ENCODE data around the gene OR10G7. TPM values are rescaled to one million over a fixed set of nuclear protein-coding genes. Genes with fewer than 3 reads are reported as not detected.

The OR10G7 gene
- polyA plus RNA-seq, 6 donors from 2014 or later = not detected

GRCh38 chr11:123995119-123995518 lies 46.0 kb downstream of the OR10G7 start, which contains the start of gene OR10G6:
Gene OR10G6, minus strand, starts transcription at chr11:123995161. Its CDS starts 0 bp downstream, at chr11:123995161.
- H3K9me3 Mint-ChIP-seq = peaks cover 0 to 4% (median 0%) of the 10 kb centered on the region in 7 donors
- no peak within 1 kb of the TSS for H3K4me3 Mint-ChIP-seq
- DNase-seq = no peak
- no peaks in the 10 kb centered on the region for H3K4me1 Mint-ChIP-seq
- H3K27me3 Mint-ChIP-seq = no peaks in the 10 kb centered on the region
- H3K36me3 Mint-ChIP-seq = no peaks in the 10 kb centered on the region
- peak within 1 kb of the TSS in 3 of 6 donors; percentile 4 to 27 (median 18) for H3K27ac Mint-ChIP-seq
- no peak for ATAC-seq (ENCODE audit: low read depth in 2 of 2)

Other genes with a start within 250 kb of the OR10G7 start
- not detected for gene OR6M1, start 235.0 kb downstream of the OR10G7 start, polyA plus RNA-seq (ENCODE audit: low read depth in 6 of 6)
- gene TMEM225, start 155.7 kb downstream of the OR10G7 start, polyA plus RNA-seq (ENCODE audit: low read depth in 6 of 6) = not detected
- gene OR8D4, start 139.2 kb downstream of the OR10G7 start, polyA plus RNA-seq (ENCODE audit: low read depth in 6 of 6) = not detected
- not detected for gene OR4D5, start 101.7 kb downstream of the OR10G7 start, polyA plus RNA-seq (ENCODE audit: low read depth in 6 of 6)
- gene OR6T1, start 97.5 kb downstream of the OR10G7 start, polyA plus RNA-seq (ENCODE audit: low read depth in 6 of 6) = not detected
- gene OR10S1, start 63.5 kb downstream of the OR10G7 start, polyA plus RNA-seq (ENCODE audit: low read depth in 6 of 6) = not detected
- gene OR10G6, start 46.2 kb downstream of the OR10G7 start, polyA plus RNA-seq (ENCODE audit: low read depth in 6 of 6) = not detected
- not detected for gene OR10G4, start 28.3 kb downstream of the OR10G7 start, polyA plus RNA-seq (ENCODE audit: low read depth in 6 of 6)
- not detected for gene OR10G9, start 18.3 kb downstream of the OR10G7 start, polyA plus RNA-seq (ENCODE audit: low read depth in 6 of 6)
- not detected for gene OR10G8, start 14.5 kb downstream of the OR10G7 start, polyA plus RNA-seq (ENCODE audit: low read depth in 6 of 6)
- 10 to 100 TPM in 4 of 6 donors, 1 to 10 TPM in 1, not detected in 1; 4.5 to 15.8 (median 11.6) TPM for gene VWA5A, start 74.1 kb upstream of the OR10G7 start, polyA plus RNA-seq (ENCODE audit: low read depth in 6 of 6)
- not detected for gene OR10D3, start 142.0 kb upstream of the OR10G7 start, polyA plus RNA-seq (ENCODE audit: low read depth in 6 of 6)
- not detected for gene OR8G1, start 199.8 kb upstream of the OR10G7 start, polyA plus RNA-seq (ENCODE audit: low read depth in 6 of 6)
- not detected for gene OR8G5, start 215.1 kb upstream of the OR10G7 start, polyA plus RNA-seq (ENCODE audit: low read depth in 6 of 6)